Gastroesophageal sphincter (tissue), 4 donors: ENCODE data around the gene EMILIN1. TPM values are rescaled to one million over a fixed set of nuclear protein-coding genes. Genes with fewer than 3 reads are reported as not detected.
A peak's percentile ranks its signal among the peaks of the same experiment; 100 is the strongest.

Experiments used
- ATAC-seq: fragments of 150-250 bp; one replicate; pipeline ENCODE4 v1.9.1; 2016; ENCODE audit warnings: mild to moderate bottlenecking, moderate library complexity
- H3K27ac ChIP-seq, 4 donors: fragments of 200-600 bp; sonication (generic) in 3 of 4; 1 replicate in 3 of 4; 2 replicates in 1 of 4; pipeline ENCODE4 v1.5.1; 2016 to 2019
- H3K27me3 ChIP-seq: fragments of 200-600 bp; sonication (generic); one replicate; pipeline ENCODE4 v1.5.1; 2019
- H3K36me3 ChIP-seq, 2 donors: fragments of 200-600 bp; sonication (generic); one replicate each; pipeline ENCODE4 v1.5.1; 2019; ENCODE audit warnings: control low read depth in 1 of 2
- H3K4me1 ChIP-seq, 3 donors: fragments of 200-600 bp; sonication (generic); 1 replicate in 2 of 3; 2 replicates in 1 of 3; pipeline ENCODE4 v1.5.1; 2016 to 2019; ENCODE audit warnings: control low read depth in 2 of 3
- H3K4me3 ChIP-seq, 2 donors: fragments of 200-600 bp; sonication (generic); one replicate each; pipeline ENCODE4 v1.5.1; 2019; ENCODE audit warnings: mild to moderate bottlenecking in 1 of 2, moderate library complexity in 1 of 2
- H3K9me3 ChIP-seq, 3 donors: fragments of 200-600 bp; sonication (generic); one replicate each; pipeline ENCODE4 v1.5.1; 2017 to 2019; ENCODE audit warnings: control low read depth in 2 of 3
- CTCF ChIP-seq, 4 experiments: fragments of 200-600 bp in 2 of 4; fragments of 450-650 bp in 2 of 4; sonication (generic) in 1 of 4; IDR thresholded peaks; one replicate each; pipeline ENCODE4 v1.5.1; 2017 to 2019; ENCODE audit warnings: antibody characterized with exemption in 4 of 4, mild to moderate bottlenecking in 2 of 4, moderate library complexity in 2 of 4
- EP300 ChIP-seq: sonication (generic); formaldehyde crosslinking; IDR thresholded peaks from one replicate; pipeline ENCODE4 v1.6.1; 2017; ENCODE audit warnings: antibody characterized with exemption, mild to moderate bottlenecking
- POLR2A ChIP-seq, 2 donors: fragments of 450-650 bp; IDR thresholded peaks; one replicate each; pipeline ENCODE4 v1.6.1; 2017; ENCODE audit warnings: antibody characterized with exemption in 2 of 2, mild to moderate bottlenecking in 2 of 2, moderate library complexity in 1 of 2
- POLR2AphosphoS5 ChIP-seq: sonication (generic); formaldehyde crosslinking; IDR thresholded peaks from one replicate; pipeline ENCODE4 v1.6.1; 2017; ENCODE audit warnings: antibody characterized with exemption
- WGBS, 2 donors: methylation state at CpG; one replicate each; pipeline ENCODE4 v1.1.5; 2018; ENCODE audit warnings: low coverage in 1 of 2; 5-methylcytosine and 5-hydroxymethylcytosine counted together
- total RNA-seq, 4 donors: library from RNA; depleted of rRNA; stranded (reverse); fragments of >200 nt; gene quantifications; one replicate each; pipeline ENCODE4 v1.1.0, GENCODE V29; 2016

Gene EMILIN1
- total RNA-seq, 4 donors from 2014 or later, result 94.1 to 257 (median 174) TPM

GRCh38 chr2:27080140-27080469 is 1.7 kb downstream of the EMILIN1 start:
- Histone ChIP-seq H3K27ac (peak overlapping the region; percentile 93 to 98 (median 96)), H3K4me3 (peak overlapping the region; percentile 63 to 81), H3K27me3 (no peaks in the 10 kb centered on the region), H3K9me3 (no peaks in the 10 kb centered on the region), H3K4me1 (peaks cover 3 to 98% (median 38%) of the 10 kb centered on the region in 3 donors), H3K36me3 (peaks cover 0 to 19% of the 10 kb centered on the region in 2 donors)
- ATAC-seq, result no peak
- TF ChIP-seq CTCF (IDR thresholded peaks at IDR 0.05) (no peak), POLR2A (IDR thresholded peaks at IDR 0.05) (no peak), POLR2AphosphoS5 (no peak), EP300 (no peak)
- 20% methylated on average over 1 of the region's 7 CpGs; no CpG with 5 or more reads in 1 of the 2 donors for WGBS, 2 donors

GRCh38 chr2:27080603-27080936 is 2.2 kb downstream of the EMILIN1 start:
- Histone ChIP-seq H3K4me1 (peaks cover 6 to 98% (median 38%) of the 10 kb centered on the region in 3 donors), H3K27ac (peak overlapping the region; percentile 93 to 98 (median 96)), H3K4me3 (peak overlapping the region; percentile 63 to 81), H3K36me3 (peaks cover 0 to 19% of the 10 kb centered on the region in 2 donors), H3K9me3 (no peaks in the 10 kb centered on the region), H3K27me3 (no peaks in the 10 kb centered on the region)
- no peak for ATAC-seq
- TF ChIP-seq POLR2AphosphoS5, result no peak
- TF ChIP-seq CTCF (IDR thresholded peaks at IDR 0.05), result no peak
- TF ChIP-seq EP300, result no peak
- no peak for TF ChIP-seq POLR2A (IDR thresholded peaks at IDR 0.05)
- no CpG with 5 or more reads among the region's 14 CpGs for WGBS, 2 donors

GRCh38 chr2:27081984-27082772 is 3.8 kb downstream of the EMILIN1 start:
- peaks cover 0 to 19% of the 10 kb centered on the region in 2 donors for H3K36me3 ChIP-seq
- no peak overlapping the region for H3K4me3 ChIP-seq
- ATAC-seq, result no peak
- WGBS, 2 donors, result no CpG with 5 or more reads among the region's 38 CpGs
- no peaks in the 10 kb centered on the region for H3K27me3 ChIP-seq
- peaks cover 6 to 94% (median 40%) of the 10 kb centered on the region in 3 donors for H3K4me1 ChIP-seq
- TF ChIP-seq POLR2AphosphoS5 (no peak), POLR2A (IDR thresholded peaks at IDR 0.05) (no peak), EP300 (no peak), CTCF (IDR thresholded peaks at IDR 0.05) (no peak)
- H3K9me3 ChIP-seq, result no peaks in the 10 kb centered on the region
- H3K27ac ChIP-seq, result peak overlapping the region in 2 of 4 donors; percentile 96 to 98

- 72 to 80% methylated on average over 1 to 4 of the region's 27 CpGs for WGBS, 2 donors
- Histone ChIP-seq H3K27ac (peak overlapping the region in 3 of 4 donors; percentile 12 to 98 (median 96)), H3K4me3 (no peak overlapping the region), H3K27me3 (no peaks in the 10 kb centered on the region), H3K4me1 (peaks cover 6 to 94% (median 40%) of the 10 kb centered on the region in 3 donors), H3K36me3 (peaks cover 0 to 19% of the 10 kb centered on the region in 2 donors), H3K9me3 (no peaks in the 10 kb centered on the region)
- ATAC-seq, result no peak
- no peak for TF ChIP-seq POLR2A (IDR thresholded peaks at IDR 0.05)
- TF ChIP-seq EP300, result no peak
- TF ChIP-seq POLR2AphosphoS5, result no peak
- TF ChIP-seq CTCF (IDR thresholded peaks at IDR 0.05), result no peak
Observed at GRCh38 chr2:27082773-27083409, 4.5 kb downstream of the EMILIN1 start.
